GM19193 (cell line): ENCODE data around the gene DUSP22.

Source experiments
- POLR2A ChIP-seq: IDR thresholded peaks from 4 replicates; pipeline ENCODE4 v1.6.1; 2011; ENCODE audit not compliant: insufficient read depth, insufficient read length; ENCODE audit errors: extremely low read depth

The DUSP22 gene, protein sequence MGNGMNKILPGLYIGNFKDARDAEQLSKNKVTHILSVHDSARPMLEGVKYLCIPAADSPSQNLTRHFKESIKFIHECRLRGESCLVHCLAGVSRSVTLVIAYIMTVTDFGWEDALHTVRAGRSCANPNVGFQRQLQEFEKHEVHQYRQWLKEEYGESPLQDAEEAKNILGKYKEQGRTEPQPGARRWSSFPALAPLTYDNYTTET

GRCh38 chr6:291697-292505, at the start of gene DUSP22:
Gene DUSP22 (plus strand): TSS chr6:292487. CDS start chr6:292540, 53 bp downstream.
- TF ChIP-seq POLR2A: peak; percentile 95

- TF ChIP-seq POLR2A: no peak
Measured at GRCh38 chr6:246352-246751, 45.9 kb upstream of the DUSP22 start.

DNA sequence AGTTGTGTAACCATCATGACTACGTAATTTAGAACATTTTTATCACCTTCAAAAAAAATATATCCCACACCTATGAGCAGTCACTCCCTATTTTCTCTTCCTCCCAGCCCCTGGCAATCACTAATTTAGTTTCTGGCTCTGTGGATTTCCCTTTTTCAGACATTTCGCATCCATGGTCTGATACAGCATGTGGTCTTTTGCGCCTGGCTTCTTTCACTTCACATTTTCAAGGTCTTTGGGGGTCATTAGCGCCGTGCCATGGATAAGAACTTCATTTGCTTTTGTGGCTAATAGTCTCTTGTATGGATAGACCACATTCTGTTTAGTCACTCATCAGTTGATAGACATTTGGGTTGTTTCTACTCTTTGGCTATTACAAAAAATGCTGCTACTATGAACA, 44.9 kb upstream of the DUSP22 start:
- no peak for TF ChIP-seq POLR2A

GRCh38 chr6:250676-251075, 41.6 kb upstream of the DUSP22 start:
- no peak for TF ChIP-seq POLR2A

DNA sequence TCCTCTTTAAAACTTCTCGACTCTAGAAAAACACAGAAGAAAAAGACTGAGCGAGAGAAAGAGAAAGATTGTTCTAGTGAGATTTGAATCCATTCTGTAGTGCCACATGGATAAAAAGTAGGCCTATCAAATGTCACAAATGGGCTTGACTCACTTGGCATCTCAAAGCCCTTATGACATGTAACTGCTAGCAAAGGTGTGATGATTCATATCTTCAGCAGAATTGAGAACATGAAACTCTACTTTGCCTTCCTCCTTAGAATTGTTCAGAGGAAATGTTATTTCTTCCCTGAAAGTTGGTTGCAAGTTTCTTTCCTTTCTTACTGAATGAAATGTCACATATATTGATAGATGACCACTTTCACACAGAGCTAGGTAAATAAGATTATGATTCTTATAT, 40.4 kb upstream of the DUSP22 start:
- TF ChIP-seq POLR2A: no peak

GRCh38 chr6:252775-253535, 39.3 kb upstream of the DUSP22 start:
- TF ChIP-seq POLR2A: no peak

DNA sequence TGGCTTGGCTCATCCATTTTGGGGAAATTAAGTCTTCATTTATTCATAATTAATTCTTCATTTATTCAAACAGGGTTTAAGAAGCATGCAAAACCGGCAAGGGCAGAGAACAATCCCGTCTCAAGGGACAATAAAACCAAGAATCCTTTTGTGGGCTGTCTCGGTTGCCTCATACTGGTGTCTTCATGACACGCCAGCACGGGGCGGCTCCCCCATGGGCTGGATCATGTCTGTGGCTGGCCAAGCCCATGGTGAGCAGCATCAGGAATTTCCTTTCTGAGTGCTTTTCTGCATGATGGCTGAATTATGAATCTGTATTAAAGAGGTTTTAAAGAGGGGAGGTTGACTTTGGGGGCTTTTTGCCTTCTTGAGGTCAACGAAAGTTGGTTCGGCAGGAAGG, 38.3 kb upstream of the DUSP22 start:
- TF ChIP-seq POLR2A: no peak

GRCh38 chr6:255041-255750, 37.1 kb upstream of the DUSP22 start:
- no peak for TF ChIP-seq POLR2A

GRCh38 chr6:255751-256083, 36.6 kb upstream of the DUSP22 start:
- TF ChIP-seq POLR2A: no peak

- no peak for TF ChIP-seq POLR2A
Measured at GRCh38 chr6:256169-256568, 36.1 kb upstream of the DUSP22 start.

GRCh38 chr6:257031-257725, 35.1 kb upstream of the DUSP22 start:
- no peak for TF ChIP-seq POLR2A

- TF ChIP-seq POLR2A: no peak
Measured at GRCh38 chr6:257774-258173, 34.5 kb upstream of the DUSP22 start.

DNA sequence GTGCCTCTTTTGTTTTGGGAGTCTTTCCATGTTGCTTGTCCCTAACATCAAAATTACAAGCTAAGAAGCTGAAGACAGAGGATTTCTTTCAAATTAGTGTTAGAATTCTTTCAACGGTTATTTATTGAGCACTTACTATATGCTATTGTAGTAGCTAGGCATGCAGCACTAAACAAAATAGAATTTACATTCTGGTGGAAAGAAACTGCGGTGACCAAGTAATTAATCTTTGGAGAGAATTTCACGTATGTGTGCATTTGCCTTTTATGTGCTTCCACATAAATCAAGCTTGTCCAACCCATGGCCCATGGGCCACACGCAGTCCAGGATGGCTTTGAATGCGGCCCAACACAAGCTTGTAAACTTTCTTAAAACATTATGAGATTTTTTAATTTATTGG, 33.0 kb upstream of the DUSP22 start:
- TF ChIP-seq POLR2A: no peak

- TF ChIP-seq POLR2A: no peak
Measured at GRCh38 chr6:259901-260508, 32.3 kb upstream of the DUSP22 start.

- no peak for TF ChIP-seq POLR2A
Measured at GRCh38 chr6:264626-265025, 27.7 kb upstream of the DUSP22 start.

DNA sequence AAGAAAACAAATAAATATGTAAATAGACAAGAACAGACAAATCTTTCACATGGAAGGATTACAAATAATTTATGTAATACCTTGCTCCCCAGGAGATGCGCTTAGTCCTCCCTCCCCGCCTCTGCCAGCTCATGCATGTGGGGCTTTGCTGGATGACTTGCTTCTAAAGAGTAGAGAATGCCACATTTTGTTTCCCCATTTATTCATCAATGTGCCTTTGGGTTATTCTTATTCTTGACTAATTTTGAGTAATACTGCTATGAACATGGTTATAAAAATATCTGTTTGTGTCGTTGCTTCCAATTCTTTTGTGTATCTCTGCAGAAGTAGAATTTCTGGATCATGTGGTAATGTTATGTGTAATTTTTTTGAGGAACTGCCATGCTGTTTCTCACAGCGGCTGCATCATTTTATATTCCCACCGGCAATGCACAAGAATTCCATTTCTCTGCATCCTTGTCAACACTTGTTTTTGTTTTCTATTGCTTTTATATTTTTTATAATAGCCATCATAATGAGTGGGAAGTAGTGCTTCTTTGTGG, 23.8 kb upstream of the DUSP22 start:
- no peak for TF ChIP-seq POLR2A
